ENCODE measurements around the gene MAP4.

MAP4 gene

DNA sequence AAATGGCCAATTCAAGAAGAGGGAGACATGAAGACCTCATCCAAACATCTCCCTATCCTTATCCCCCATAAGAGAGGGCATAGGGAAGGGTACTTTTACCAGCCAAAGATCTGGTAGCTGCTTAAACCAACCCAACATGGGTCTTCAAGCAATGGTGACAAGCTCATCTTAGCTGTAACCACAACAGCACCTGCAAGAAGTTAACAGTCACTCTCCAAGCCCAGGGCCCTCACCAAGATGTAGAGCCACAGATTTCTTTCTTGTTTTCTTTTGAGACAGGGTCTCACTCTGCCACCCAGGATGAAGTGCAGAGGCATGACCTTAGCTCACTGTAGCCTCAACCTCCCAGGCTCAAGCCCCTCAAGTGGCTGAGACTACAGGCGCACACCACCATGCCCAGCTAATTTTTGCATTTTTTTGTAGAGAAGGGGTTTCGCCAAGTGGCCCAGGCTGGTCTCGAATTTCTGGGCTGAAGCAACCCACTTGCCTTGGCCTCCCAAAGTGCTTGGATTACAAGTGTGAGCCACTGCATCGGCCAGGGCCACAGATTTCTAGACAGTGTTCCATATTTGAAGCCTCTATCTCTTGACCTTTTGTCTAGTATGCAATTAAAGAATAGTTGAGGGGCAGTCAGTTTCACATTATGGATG is 156.1 kb downstream of the MAP4 start:
- no peak for DNase-seq

DNA sequence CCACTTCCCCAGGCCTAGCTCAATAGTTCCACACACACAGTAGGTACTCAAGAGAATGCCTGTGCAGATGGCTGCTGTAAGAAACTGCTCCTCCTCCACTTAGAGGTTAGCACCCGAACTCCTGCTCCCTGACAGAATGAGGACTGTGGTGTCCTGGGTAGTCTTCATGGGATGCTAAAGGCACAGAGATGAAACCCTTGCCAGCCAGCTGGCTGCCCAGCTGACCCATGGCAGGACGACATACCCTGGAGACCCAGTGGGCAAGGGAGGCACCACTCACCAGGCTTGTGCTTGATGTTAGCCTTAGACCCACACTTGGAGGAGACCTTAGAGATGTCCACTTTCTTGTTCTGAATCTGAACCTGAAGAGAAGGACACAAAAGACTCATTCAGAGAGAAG is 159.1 kb downstream of the MAP4 start:
- DNase-seq = no peak

DNA sequence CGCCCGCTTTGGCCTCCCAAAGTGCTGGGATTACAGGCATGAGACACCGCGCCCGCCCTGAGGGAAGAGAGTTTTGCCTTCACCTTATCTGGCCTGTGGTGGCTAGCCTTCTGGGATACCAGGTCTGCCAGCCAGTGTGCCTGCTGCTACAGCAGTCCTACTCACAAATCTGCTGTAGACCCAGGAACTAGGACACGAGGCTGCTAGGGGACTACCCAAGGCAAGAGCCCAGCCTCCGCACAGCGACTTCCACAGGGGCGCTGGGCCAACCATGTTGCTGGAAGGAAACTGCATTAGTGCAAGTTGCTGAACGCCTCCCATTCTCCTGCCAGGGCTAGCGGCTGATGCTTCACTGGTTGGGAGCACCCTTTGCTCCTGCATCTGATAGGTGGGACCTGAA is 159.5 kb downstream of the MAP4 start:
- DNase-seq = no peak

DNA sequence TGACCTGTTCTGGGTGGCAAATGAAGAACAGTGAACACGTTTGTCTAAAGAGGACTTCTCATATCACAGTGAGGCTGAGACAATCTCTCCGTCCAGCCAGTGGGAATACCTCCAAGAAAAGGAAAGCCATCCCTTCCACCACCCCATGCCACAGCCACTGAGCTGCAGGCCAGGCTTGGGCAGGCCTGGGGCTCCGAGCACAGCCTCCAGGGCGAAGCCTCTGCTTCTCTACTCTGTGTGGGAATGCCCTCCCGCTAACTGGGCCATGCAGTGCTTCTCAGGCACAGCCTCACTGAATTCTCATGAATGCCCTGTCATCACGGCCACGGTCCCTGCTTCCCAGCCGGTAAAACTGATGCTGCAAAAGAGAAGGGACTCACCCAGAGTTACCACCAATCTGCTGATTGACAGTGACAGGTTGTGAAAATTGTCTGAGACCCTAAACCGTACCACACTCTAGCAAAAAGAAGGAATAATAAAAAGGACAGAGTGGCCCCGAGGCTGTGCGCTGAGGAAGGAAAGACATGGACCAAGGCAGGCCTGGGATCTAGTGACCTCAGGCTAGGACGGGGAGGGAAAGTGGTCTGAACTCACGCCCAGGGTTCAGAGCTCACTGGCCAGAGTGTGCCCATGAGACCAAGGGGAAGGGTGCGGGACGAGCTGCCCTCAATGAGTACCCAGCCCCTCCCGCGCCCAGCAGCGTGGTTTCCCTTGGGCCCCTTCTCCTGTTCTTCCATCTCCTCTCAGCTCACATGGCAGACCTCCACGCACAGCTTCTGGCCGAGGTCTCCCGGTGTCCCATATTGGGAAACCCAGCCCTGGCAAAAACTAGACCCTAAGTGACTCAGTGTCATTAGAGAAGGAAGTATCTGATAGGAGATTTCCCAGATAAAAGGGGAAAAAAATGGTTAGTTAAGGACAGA is 160.5 kb downstream of the MAP4 start:
- no peak for DNase-seq

DNA sequence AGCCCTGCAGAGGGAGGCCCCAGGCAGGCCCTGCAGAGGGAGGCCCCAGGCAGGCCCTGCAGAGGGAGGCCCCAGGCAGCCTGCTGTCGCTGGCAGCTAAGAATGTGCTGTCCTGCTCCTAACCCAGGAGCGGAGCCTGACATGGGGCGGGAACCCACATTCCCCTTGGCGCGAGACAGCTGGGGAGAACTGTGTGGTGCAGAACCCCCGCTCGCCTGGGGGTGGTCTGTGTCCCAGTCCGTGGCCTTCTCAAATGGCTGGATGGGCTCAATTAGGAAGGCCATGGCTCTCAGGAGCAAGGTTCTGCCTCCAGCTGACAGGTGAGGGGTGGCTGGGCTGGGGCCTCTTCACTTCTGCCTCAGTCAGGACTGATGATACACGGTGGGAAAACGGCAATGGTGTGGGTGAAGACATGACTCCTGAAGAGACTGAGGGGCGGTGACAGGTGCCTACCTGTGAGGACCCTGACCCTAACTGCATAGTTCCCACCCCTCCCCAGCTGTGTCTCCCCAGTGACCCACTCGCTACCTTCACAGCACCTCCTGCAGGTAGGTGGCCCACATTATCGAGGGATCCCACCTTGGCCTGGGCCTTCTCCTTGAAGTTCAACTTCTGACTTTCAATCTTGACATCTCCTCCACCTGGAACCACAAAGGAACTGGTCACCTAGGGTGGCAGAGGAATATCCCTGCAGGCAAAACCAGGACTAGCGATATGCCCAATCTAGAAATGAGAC is 161.3 kb downstream of the MAP4 start:
- DNase-seq = no peak

- DNase-seq = no peak
Observed at GRCh38 chr3:47854267-47854666, 161.9 kb downstream of the MAP4 start.

- no peak for DNase-seq
Observed at GRCh38 chr3:47852604-47853602, 163.3 kb downstream of the MAP4 start.

GRCh38 chr3:47851888-47852603 is 164.2 kb downstream of the MAP4 start:
- DNase-seq = no peak

- DNase-seq = no peak
Observed at GRCh38 chr3:47850564-47851410, 165.4 kb downstream of the MAP4 start.

GRCh38 chr3:47849699-47850563 is 166.3 kb downstream of the MAP4 start:
- no peak for DNase-seq

DNA sequence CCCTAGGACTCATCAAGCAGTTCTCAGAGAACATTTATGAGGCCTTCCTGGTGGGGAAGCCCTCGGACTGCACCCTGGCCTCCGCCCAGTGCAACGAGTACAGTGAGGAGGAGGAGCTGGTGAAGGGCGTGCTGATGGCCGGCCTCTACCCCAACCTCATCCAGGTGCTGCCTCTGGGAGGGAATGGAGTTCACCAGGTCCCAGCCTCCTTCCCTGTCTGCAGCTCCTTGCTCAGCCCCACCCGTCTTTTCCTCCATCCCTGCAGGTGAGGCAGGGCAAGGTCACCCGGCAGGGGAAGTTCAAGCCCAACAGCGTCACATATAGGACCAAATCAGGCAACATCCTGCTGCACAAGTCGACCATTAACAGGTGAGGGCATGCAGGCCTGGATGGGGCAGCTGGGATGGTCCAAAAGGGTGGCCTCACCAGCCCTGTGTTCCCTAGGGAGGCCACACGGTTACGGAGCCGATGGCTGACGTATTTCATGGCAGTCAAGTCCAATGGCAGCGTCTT is 167.0 kb downstream of the MAP4 start:
- no peak for DNase-seq

DNA sequence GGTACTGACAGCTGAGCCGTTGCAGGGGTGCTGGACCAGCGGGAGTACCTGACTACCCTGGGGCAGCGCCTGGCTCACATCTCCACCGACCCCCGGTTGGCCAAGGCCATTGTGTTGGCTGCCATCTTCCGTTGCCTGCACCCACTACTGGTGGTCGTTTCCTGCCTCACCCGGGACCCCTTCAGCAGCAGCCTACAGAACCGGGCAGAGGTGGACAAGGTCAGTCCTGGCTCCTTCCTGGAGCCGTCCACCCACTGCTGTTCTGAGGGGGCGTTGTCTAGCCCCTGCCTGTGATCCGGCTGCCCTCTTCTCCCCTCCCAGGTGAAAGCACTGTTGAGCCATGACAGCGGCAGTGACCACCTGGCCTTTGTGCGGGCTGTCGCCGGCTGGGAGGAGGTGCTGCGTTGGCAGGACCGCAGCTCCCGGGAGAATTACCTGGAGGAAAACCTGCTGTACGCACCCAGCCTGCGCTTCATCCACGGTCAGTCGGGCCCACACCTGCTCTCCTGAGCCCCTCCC is 167.6 kb downstream of the MAP4 start:
- no peak for DNase-seq

- DNase-seq = no peak
Observed at GRCh38 chr3:47847801-47848518, 168.3 kb downstream of the MAP4 start.

- DNase-seq = no peak
Observed at GRCh38 chr3:47847260-47847659, 169.0 kb downstream of the MAP4 start.

DNA sequence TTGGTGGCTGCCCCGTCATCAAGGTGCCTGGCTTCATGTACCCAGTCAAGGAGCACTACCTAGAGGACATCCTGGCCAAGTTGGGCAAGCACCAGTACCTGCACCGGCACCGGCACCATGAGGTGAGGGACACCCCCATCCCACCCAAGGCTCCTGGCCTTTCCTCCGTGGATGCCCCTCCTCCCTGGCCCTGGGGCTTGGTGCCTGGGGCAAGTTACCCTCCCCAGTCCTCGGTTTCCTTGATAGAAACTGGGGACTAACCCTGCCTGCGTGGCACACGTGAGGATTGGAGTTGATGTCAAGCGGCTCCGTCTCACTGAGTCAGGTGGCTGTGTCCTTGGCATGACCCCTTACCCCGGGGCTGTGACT is 169.4 kb downstream of the MAP4 start:
- DNase-seq = no peak

DNA sequence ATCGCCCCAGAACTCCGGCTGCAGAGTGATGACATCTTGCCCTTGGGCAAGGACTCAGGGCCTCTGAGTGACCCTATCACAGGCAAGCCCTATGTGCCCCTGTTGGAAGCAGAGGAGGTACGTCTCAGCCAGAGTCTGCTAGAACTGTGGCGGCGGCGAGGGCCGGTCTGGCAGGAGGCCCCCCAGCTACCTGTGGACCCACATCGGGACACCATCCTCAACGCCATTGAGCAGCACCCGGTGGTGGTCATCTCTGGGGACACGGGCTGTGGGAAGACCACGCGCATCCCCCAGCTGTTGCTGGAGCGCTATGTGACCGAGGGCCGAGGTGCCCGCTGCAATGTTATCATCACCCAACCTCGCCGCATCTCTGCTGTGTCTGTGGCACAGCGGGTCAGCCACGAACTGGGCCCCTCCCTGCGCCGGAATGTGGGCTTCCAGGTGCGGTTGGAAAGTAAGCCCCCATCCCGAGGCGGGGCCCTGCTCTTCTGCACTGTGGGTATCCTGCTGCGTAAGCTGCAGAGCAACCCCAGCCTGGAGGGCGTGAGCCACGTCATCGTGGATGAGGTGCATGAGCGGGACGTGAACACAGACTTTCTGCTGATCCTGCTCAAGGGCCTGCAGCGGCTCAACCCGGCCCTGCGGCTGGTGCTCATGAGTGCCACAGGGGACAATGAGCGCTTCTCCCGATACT is 169.9 kb downstream of the MAP4 start:
- DNase-seq = no peak

DNA sequence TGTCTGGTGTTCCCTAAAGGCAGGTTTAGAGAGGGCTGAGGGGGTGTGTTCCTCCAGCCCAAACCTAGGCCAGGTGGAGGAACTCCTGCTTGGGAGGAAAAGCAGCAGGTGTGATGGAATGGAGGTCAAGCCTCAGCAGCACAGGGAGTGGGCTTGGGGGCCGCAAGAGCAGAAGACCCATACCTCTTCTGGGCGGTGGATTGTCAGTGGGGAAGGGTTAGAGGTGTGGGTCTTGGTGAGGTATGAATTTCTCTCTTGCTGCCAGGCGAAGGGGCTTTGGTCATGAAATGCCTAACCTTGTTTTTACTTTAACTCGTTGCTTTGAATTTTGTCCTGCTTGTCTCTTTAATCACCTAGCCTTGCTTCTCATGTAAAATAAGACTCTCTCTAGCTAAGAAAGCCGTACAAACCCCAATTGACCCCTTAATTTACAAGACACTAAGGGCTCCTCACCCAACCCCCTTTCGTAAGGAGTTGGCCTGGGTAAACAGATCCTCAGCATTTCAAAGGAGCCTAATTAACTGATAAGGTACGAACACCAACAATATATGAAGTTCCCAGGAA is 174.3 kb downstream of the MAP4 start:
- no peak for DNase-seq

- no peak for DNase-seq
Observed at GRCh38 chr3:47838503-47838902, 177.7 kb downstream of the MAP4 start.
